Trophoblast cell (in vitro differentiated cells and primary cell): ENCODE data around the gene XPO6.

Experiments
- DNase-seq, 2 donors: peaks; one replicate each; pipeline ENCODE4 v3.0.0-alpha.2; 2016
- H2AFZ ChIP-seq: 2 replicates; pipeline ENCODE4 v1.6.1; 2013; ENCODE audit warnings: low read length, moderate library complexity, mild to moderate bottlenecking; ENCODE audit not compliant: insufficient read depth, poor library complexity
- H2AK5ac ChIP-seq: 2 replicates; pipeline ENCODE4 v1.6.1; 2013; ENCODE audit warnings: mild to moderate bottlenecking, low read length
- H2BK120ac ChIP-seq: 2 replicates; pipeline ENCODE4 v1.6.1; 2013; ENCODE audit warnings: low read length, mild to moderate bottlenecking, moderate library complexity; ENCODE audit not compliant: insufficient read depth, poor library complexity
- H2BK12ac ChIP-seq: 2 replicates; pipeline ENCODE4 v1.6.1; 2013; ENCODE audit warnings: mild to moderate bottlenecking, low read length, moderate library complexity
- H2BK5ac ChIP-seq: 2 replicates; pipeline ENCODE4 v1.6.1; 2013; ENCODE audit warnings: low read length, low read depth, moderate library complexity, mild to moderate bottlenecking; ENCODE audit not compliant: poor library complexity
- H3K14ac ChIP-seq: 2 replicates; pipeline ENCODE4 v1.6.1; 2013; ENCODE audit warnings: mild to moderate bottlenecking, low read length
- H3K18ac ChIP-seq: 2 replicates; pipeline ENCODE4 v1.6.1; 2013; ENCODE audit warnings: mild to moderate bottlenecking, low read length
- H3K23ac ChIP-seq: 2 replicates; pipeline ENCODE4 v1.6.1; 2013; ENCODE audit warnings: low read length
- H3K27ac ChIP-seq: 2 replicates; pipeline ENCODE4 v1.5.1; 2013; ENCODE audit warnings: low read depth, mild to moderate bottlenecking, inconsistent platforms, low read length, moderate library complexity
- H3K27me3 ChIP-seq: 2 replicates; pipeline ENCODE4 v1.6.1; 2013; ENCODE audit warnings: inconsistent platforms, mild to moderate bottlenecking, low read length, moderate library complexity; ENCODE audit not compliant: insufficient read depth
- H3K36me3 ChIP-seq, 2 experiments: 1 replicate in 1 of 2; 2 replicates in 1 of 2; pipeline ENCODE4 v1.6.1; 2013; ENCODE audit warnings: low read length in 2 of 2, mild to moderate bottlenecking in 2 of 2, moderate library complexity in 1 of 2; ENCODE audit not compliant: insufficient read depth in 2 of 2, control insufficient read depth in 1 of 2
- H3K4ac ChIP-seq: 2 replicates; pipeline ENCODE4 v1.6.1; 2013; ENCODE audit warnings: low read depth, mild to moderate bottlenecking, low read length, moderate library complexity
- H3K4me1 ChIP-seq, 2 experiments: 1 replicate in 1 of 2; 2 replicates in 1 of 2; pipeline ENCODE4 v1.6.1; 2013; ENCODE audit warnings: low read length in 2 of 2, mild to moderate bottlenecking in 2 of 2, moderate library complexity in 1 of 2; ENCODE audit not compliant: insufficient read depth in 2 of 2, control insufficient read depth in 1 of 2
- H3K4me2 ChIP-seq: 2 replicates; pipeline ENCODE4 v1.6.1; 2013; ENCODE audit warnings: inconsistent platforms, mild to moderate bottlenecking, low read length, moderate library complexity
- H3K4me3 ChIP-seq: 2 replicates; pipeline ENCODE4 v1.5.1; 2013; ENCODE audit warnings: mild to moderate bottlenecking, low read depth, low read length, inconsistent platforms
- H3K79me1 ChIP-seq: one replicate; pipeline ENCODE4 v1.6.1; 2013; ENCODE audit warnings: low read length
- H3K79me2 ChIP-seq: 2 replicates; pipeline ENCODE4 v1.6.1; 2013; ENCODE audit warnings: low read length, mild to moderate bottlenecking; ENCODE audit not compliant: control insufficient read depth, insufficient read depth, poor library complexity
- H3K9ac ChIP-seq: 2 replicates; pipeline ENCODE4 v1.6.1; 2013; ENCODE audit warnings: mild to moderate bottlenecking, low read length
- H3K9me3 ChIP-seq: 2 replicates; pipeline ENCODE4 v1.6.1; 2013; ENCODE audit warnings: low read depth, mild to moderate bottlenecking, control low read depth, inconsistent platforms, low read length; ENCODE audit not compliant: insufficient read depth
- H4K12ac ChIP-seq: 2 replicates; pipeline ENCODE4 v1.6.1; 2013; ENCODE audit warnings: low read depth, mild to moderate bottlenecking, low read length, moderate library complexity
- H4K8ac ChIP-seq: 2 replicates; pipeline ENCODE4 v1.6.1; 2013; ENCODE audit warnings: low read depth, mild to moderate bottlenecking, low read length, moderate library complexity
- H4K91ac ChIP-seq: one replicate; pipeline ENCODE4 v1.6.1; 2013; ENCODE audit warnings: low read depth, mild to moderate bottlenecking, low read length, moderate library complexity
- WGBS: extraction: QIAGEN DNeasy Blood & Tissue Kit; methylation state at CpG from one replicate; pipeline ENCODE4 v1.1.7; 2013; ENCODE audit warnings: missing lambda C conversion rate; ENCODE audit not compliant: insufficient read length, insufficient coverage; ENCODE audit errors: extremely low coverage; 5-methylcytosine and 5-hydroxymethylcytosine counted together

XPO6 gene

DNA sequence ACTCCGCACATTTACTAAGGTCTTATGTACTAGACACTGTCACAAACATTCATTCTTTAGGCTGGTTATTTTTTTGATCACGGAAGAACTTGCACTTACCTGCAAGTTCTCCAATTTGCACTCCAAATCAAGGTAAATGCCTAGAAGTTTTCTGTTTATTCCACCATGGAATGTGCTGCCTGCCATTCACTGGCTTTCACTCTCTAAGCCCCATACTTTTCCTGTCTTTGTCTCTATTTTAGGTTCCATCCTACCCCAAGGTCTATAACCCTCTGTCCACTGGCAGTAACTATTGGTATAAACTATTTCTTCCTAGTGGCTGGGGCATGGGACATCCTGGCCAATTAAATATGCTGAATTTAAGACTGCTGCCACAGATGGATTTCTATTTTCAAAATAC is 15.9 kb downstream of the XPO6 start:
- DNase-seq = peak in 1 of 2 donors; percentile 29
- no peak overlapping the region for H4K12ac ChIP-seq
- H3K4me2 ChIP-seq = no peak overlapping the region
- H3K79me1 ChIP-seq = no peaks in the 10 kb centered on the region
- H3K23ac ChIP-seq = no peak overlapping the region
- H3K36me3 ChIP-seq = no peaks in the 10 kb centered on the region
- no peaks in the 10 kb centered on the region for H3K9me3 ChIP-seq
- H3K4me1 ChIP-seq = peaks cover 0 to 3% of the 10 kb centered on the region in 2 experiments
- no peak overlapping the region for H3K18ac ChIP-seq
- H3K27me3 ChIP-seq = no peaks in the 10 kb centered on the region
- no peak overlapping the region for H2AFZ ChIP-seq
- no CpG with 5 or more reads among the region's 2 CpGs for WGBS
- no peak overlapping the region for H2BK5ac ChIP-seq
- no peak overlapping the region for H3K4me3 ChIP-seq
- no peak overlapping the region for H3K27ac ChIP-seq
- H3K79me2 ChIP-seq = peaks cover 5% of the 10 kb centered on the region
- H4K91ac ChIP-seq = no peak overlapping the region
- H2AK5ac ChIP-seq = no peak overlapping the region
- H3K4ac ChIP-seq = no peak overlapping the region
- H2BK12ac ChIP-seq = no peak overlapping the region
- no peak overlapping the region for H3K9ac ChIP-seq
- H4K8ac ChIP-seq = no peak overlapping the region
- H2BK120ac ChIP-seq = no peak overlapping the region
- no peak overlapping the region for H3K14ac ChIP-seq

DNA sequence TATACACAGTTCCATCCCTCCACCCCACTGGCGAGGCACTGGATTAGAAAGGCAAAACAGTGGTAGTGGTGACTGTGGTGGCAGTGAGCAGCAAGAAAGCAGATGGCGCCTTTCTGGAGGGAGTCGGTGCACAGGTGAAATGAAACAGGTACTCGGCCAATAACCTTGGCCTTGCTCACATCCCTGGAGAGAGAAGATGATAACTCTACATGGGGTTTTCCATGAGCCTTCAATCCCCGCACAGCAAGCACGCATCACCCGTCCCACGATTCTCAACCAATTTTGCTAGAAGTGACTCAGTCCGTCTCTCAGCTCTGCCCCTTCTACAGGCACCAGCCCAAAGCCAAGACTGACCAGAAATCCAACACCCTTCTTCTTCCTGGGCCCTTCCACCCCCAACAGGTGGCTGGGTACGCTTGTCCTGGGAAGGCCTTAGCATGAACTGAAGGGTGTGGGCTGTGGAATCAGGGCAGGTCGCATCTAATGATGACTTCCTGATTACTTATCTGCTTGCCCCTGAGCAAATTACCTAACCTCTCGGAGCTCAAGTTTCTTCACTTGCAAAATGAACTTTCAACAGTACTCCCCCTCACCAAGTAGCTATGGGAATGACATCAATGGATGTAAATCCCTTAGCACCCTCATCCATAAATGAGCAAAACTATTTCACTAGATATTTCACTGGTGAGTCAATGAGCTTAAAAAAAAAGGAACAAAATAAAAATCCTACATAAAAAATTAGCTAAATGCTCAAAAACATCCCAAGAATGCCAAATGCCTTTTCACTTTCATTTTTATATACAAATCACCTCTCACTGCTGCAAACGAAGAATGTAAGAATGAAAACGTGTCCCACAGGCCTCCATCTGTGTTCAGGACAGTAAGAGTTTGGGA is 18.0 kb downstream of the XPO6 start:
- Histone ChIP-seq H2BK120ac (no peak overlapping the region), H3K4me3 (no peak overlapping the region), H3K27ac (no peak overlapping the region), H3K27me3 (no peaks in the 10 kb centered on the region), H3K4ac (no peak overlapping the region), H3K36me3 (no peaks in the 10 kb centered on the region), H3K4me2 (no peak overlapping the region), H4K12ac (no peak overlapping the region), H3K4me1 (peaks cover 0 to 3% of the 10 kb centered on the region in 2 experiments), H4K8ac (no peak overlapping the region), H2AFZ (no peak overlapping the region), H3K9ac (no peak overlapping the region), H2AK5ac (no peak overlapping the region), H3K79me1 (no peaks in the 10 kb centered on the region), H2BK5ac (no peak overlapping the region), H3K14ac (no peak overlapping the region), H3K79me2 (peaks cover 5% of the 10 kb centered on the region), H4K91ac (no peak overlapping the region), H2BK12ac (no peak overlapping the region), H3K23ac (no peak overlapping the region), H3K18ac (no peak overlapping the region), H3K9me3 (no peaks in the 10 kb centered on the region)
- peak; percentile 86 to 94 for DNase-seq
- no CpG with 5 or more reads among the region's 14 CpGs for WGBS

DNA sequence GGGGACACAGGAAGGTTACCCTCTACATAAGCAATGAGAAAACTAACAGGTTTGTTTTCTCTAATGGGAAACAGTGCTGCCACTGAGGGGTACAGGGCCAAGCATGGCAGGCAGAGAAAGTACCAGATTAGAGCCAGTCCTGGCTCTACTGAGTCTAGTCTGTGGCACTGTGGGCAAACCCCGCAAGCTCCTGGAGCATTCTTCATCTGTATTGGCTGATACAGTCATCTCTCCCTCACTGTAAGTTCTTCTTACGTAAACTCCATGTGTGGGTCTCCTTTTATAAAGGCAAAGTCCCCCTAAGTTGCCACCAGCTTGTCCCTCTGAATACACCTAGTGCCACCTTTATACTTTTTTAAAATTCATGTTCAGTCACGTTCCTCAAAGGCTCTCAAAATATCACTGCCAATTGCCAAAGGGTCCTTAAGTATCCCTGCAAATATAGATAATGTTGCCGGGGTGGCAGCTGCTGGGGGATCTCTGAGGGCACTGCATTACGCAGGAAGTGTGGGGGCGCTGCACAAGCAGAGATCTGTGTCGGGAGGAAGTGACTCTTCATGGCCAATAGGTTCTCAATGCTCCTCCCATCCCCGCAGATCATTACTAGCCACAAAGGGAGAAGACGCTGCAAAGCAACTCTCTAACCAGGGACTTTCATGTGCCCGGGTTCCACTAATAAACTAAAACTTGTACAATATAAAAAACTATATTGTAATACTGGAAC is 18.8 kb downstream of the XPO6 start:
- H3K36me3 ChIP-seq = no peaks in the 10 kb centered on the region
- peaks cover 0 to 3% of the 10 kb centered on the region in 2 experiments for H3K4me1 ChIP-seq
- H2AFZ ChIP-seq = no peak overlapping the region
- H3K79me2 ChIP-seq = peaks cover 5% of the 10 kb centered on the region
- H3K18ac ChIP-seq = no peak overlapping the region
- H2BK12ac ChIP-seq = no peak overlapping the region
- no peak for DNase-seq
- no peaks in the 10 kb centered on the region for H3K79me1 ChIP-seq
- no peak overlapping the region for H3K23ac ChIP-seq
- peak overlapping the region; percentile 60 for H3K4ac ChIP-seq
- no CpG with 5 or more reads among the region's 10 CpGs for WGBS
- H4K12ac ChIP-seq = no peak overlapping the region
- H2BK120ac ChIP-seq = no peak overlapping the region
- no peak overlapping the region for H3K4me3 ChIP-seq
- H4K91ac ChIP-seq = no peak overlapping the region
- H3K9ac ChIP-seq = no peak overlapping the region
- no peak overlapping the region for H2AK5ac ChIP-seq
- no peak overlapping the region for H2BK5ac ChIP-seq
- no peaks in the 10 kb centered on the region for H3K27me3 ChIP-seq
- no peaks in the 10 kb centered on the region for H3K9me3 ChIP-seq
- H3K27ac ChIP-seq = no peak overlapping the region
- H4K8ac ChIP-seq = no peak overlapping the region
- no peak overlapping the region for H3K4me2 ChIP-seq
- no peak overlapping the region for H3K14ac ChIP-seq

GRCh38 chr16:28191364-28191960 is 20.3 kb downstream of the XPO6 start:
- H4K91ac ChIP-seq = no peak overlapping the region
- no peak overlapping the region for H3K4ac ChIP-seq
- no peak overlapping the region for H3K9ac ChIP-seq
- no peak overlapping the region for H3K23ac ChIP-seq
- no peaks in the 10 kb centered on the region for H3K36me3 ChIP-seq
- no peak overlapping the region for H2AK5ac ChIP-seq
- no peak overlapping the region for H3K27ac ChIP-seq
- H3K4me2 ChIP-seq = no peak overlapping the region
- no peak overlapping the region for H2BK12ac ChIP-seq
- H3K9me3 ChIP-seq = no peaks in the 10 kb centered on the region
- DNase-seq = no peak
- H4K8ac ChIP-seq = no peak overlapping the region
- no peak overlapping the region for H3K14ac ChIP-seq
- no peak overlapping the region for H3K4me3 ChIP-seq
- H3K18ac ChIP-seq = no peak overlapping the region
- H3K79me1 ChIP-seq = no peaks in the 10 kb centered on the region
- no peak overlapping the region for H2BK120ac ChIP-seq
- WGBS = no CpG with 5 or more reads among the region's 3 CpGs
- H4K12ac ChIP-seq = no peak overlapping the region
- H2AFZ ChIP-seq = no peak overlapping the region
- peaks cover 5% of the 10 kb centered on the region for H3K79me2 ChIP-seq
- no peaks in the 10 kb centered on the region for H3K27me3 ChIP-seq
- H2BK5ac ChIP-seq = no peak overlapping the region
- peaks cover 0 to 3% of the 10 kb centered on the region in 2 experiments for H3K4me1 ChIP-seq
